ENCODE results near the gene SLC25A18.
"Not testable (repeated sequence)": the region's sequence is repeated elsewhere in the genome, so short reads cannot be mapped to it uniquely, and the experiment has no call there.

The SLC25A18 gene, protein sequence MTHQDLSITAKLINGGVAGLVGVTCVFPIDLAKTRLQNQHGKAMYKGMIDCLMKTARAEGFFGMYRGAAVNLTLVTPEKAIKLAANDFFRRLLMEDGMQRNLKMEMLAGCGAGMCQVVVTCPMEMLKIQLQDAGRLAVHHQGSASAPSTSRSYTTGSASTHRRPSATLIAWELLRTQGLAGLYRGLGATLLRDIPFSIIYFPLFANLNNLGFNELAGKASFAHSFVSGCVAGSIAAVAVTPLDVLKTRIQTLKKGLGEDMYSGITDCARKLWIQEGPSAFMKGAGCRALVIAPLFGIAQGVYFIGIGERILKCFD

DNA sequence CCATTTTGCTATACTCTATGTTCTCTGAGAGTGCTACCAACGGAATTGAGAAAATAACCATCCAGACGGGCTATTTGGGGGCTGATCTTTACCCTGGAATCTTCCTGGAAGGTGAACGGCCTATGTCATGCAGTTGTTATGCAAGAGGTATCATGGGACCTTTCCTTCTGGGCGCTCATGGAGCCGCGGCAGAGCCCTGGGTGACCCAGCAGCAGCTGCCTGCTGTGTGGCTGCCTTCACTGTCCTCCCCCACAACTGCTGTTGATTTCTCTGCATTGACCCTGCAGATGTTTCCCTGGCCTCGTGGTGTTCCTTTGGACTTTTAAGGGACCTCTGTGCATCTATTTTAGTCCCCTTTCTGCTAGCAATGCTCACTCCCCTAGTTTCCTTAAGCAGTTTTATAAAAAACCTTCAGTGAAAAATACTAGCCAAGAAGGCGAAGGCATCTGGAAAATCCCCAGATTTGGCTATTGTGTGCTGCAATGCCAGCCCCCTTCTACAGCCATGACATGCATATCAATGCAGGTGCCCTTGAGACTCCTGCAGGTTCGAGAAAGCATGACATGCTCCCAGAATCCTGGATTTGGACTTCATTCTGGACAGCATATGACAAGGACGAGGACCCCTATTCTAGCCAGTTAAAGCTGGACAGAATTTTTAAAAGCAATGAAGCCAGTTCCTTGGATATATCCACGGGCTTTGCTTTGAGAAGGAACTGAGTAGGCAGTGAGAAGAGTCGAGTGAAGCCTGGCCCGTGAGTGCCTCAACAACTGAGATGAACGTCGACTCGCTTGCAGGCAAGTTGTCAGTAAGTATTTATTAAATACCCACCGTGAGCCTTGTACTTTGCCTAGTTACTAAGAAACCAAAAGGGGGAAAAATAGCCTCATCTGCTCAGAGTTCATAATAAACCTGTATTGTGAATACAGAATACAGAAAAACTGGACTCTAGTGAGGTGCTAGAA, at the start of gene SLC25A18:
Gene SLC25A18, plus strand, starts transcription at position 593 of the 965 bp plus-strand sequence. CDS start 16,447 bp downstream, outside the sequence.
- no peak for DNase-seq

DNA sequence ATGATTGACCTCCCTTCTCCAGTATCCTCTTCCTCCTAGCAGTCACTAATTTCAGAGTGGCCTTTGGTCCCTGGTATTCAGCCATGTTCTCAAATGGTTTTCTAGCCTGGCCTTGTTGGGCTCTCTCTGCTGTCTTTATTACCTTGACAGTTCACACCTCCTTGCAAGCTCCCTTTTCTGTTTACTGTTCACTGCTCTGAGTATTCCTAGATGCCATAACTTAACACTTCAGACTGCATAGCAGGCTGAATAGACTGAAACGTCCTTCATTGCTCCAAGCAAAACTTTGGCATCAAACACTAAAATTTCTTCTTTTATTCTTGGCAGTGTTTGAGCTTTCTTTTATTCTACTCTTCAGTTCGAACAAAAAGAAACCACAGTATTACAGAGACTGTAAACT, 49.7 kb upstream of the SLC25A18 start:
- DNase-seq, result no peak

DNA sequence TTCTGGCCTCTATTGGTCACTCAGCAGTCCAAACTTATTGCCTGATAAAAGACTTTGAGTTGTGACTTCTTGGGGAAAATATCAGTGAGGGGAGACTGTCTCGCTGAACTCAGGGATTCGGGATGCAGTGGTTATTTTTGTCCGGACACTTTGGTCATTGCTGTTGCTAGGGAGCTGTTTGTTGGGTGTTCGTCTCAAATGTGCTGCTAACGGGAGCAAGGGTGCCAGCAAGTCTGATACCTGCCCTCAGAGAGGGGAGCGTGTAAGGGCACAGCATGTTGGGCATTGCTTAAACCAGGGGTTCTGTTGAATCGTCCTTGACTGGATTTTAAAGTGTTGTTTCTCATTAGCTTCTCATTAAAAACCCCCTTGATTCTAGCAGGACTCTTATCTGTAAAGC, 49.2 kb upstream of the SLC25A18 start:
- DNase-seq, result no peak

DNA sequence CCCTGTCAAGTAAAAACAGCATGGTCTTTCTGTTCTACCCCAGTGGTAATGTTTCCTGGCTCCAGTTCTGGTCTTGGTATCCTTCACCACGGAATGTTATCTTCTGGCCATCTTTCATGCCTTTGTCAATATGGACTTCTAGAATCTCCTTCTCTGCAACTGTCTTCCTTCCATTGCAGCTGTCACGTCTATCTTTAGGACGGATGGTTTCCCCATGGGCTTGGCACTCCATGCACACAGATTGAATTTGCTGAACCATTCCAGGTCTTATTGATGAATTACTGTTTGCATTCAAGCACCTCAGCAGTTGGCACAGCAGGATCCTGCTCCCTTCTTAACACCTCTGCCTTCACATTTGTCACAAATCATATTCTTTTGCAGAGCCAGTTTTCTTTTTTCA, 44.9 kb upstream of the SLC25A18 start:
- DNase-seq, result no peak

DNA sequence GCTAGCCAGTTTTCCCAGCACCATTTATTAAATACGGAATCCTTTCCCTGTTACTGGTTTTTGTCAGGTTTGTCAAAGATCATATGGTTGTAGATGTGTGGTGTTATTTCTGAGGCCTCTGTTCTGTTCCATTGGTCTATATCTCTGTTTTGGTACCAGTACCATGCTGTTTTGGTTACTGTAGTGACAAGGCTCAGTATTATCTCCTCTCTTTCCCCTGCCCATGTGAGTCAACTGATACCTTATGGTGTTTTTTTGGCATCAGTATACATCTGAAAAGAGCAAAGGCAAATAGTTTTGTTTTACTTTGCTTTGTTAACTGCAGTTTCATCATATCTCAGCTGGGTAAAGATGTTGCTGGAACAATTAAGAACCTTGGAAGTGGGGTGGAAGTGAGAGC, 41.3 kb upstream of the SLC25A18 start:
- DNase-seq, result not testable (repeated sequence)

DNA sequence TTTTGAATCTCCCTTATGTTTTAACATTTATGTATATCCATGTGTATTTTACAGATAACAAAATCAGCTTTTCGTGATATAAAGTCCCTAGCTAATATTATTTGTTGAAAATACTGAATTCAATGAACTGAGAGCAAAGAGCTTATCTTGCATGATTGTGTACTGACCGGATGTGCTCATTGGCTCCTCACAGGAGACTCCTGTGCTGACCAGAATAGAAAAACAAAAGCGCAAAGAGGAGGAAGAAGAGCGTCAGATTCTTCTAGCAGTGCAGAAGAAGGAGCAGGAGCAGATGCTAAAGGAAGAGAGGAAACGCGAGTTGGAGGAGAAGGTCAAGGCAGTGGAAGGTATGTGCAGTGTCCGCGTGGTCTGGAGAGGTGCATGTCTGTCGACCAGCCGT, 39.4 kb upstream of the SLC25A18 start:
- no peak for DNase-seq

DNA sequence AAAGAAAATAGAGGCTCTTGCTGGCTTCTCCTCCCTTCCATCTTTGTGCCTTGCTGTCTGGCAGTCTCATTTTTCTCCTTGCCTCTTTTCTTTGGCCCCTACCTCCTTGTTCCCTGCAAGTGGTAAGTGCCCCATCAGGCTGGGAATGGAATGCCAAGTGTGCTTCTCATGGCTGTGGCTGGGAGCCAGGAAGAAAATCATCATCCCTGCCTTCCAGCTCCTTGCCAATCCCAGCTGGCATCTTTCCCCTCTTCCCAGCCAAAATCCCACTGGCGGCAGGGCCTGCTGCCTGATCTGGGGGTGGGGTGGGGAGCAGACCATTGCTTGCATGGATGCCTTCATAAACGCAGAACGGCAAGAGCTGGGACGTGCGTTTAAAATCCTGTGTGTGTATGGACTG, 27.0 kb upstream of the SLC25A18 start:
- no peak for DNase-seq

DNA sequence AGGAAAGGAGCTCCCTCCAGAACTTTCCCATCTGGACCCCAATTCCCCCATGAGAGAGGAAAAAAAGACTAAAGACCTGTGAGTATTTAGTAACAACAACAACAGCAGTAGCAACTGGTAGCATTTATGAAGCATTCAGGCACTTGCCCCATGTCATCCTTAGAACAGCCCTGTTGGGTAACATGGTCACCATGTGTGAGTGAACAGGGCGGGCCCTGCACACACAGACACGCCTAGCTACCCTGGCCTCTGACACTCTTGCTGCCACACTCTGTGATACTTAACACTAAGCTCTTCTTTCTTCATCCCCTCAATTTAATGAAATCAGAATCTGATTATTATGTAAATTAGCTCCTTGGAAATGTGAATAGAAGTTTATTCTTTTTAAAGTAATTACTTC, 26.1 kb upstream of the SLC25A18 start:
- no peak for DNase-seq

DNA sequence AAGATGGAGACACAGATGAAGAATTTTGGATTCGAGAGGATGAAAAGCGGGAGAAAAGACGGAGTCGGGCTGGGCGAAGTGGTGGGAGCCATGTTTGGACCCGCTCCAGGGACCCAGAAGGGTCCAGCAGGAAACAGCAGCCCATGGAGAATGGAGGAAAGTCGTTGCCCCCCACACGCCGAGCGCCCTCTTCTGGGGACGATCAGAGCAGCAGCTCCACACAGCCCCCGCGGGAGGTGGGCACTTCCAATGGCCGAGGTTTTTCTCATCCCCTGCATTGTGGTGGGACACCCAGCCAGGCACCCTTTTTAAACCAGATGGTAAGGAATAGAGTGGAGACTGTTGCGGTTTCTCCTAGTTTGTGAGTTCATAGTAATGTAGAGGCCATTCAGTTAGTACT, 22.8 kb upstream of the SLC25A18 start:
- no peak for DNase-seq

DNA sequence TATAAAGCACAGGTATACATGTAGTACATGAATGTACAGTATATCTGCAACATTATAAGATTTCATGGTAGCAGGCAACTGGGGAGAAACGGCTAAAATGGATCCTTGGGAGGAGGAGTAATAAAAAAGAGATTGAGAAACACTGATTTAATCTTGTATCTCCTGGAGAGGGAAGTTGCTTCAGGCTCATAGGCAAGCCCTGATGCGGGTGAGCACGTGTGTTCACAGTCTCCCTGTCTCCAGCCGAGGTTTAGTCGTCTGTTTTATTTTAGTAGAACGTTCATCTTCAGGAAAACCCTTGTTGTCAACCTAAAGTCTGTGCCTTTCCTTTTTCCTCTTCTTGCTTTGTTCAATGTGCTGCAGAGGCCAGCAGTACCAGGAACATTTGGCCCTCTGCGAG, 21.8 kb upstream of the SLC25A18 start:
- DNase-seq, result no peak

DNA sequence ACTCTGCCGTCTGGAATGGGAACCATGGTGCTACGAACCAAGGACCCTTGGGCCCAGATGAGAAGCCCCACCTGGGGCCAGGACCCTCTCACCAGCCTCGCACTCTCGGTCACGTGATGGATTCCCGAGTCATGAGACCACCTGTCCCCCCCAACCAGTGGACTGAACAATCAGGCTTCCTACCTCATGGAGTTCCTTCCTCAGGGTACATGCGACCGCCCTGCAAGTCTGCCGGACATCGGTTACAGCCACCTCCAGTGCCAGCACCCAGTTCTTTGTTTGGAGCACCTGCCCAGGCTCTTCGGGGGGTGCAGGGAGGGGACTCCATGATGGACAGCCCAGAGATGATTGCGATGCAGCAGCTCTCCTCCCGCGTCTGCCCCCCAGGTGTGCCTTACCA, 20.8 kb upstream of the SLC25A18 start:
- no peak for DNase-seq

DNA sequence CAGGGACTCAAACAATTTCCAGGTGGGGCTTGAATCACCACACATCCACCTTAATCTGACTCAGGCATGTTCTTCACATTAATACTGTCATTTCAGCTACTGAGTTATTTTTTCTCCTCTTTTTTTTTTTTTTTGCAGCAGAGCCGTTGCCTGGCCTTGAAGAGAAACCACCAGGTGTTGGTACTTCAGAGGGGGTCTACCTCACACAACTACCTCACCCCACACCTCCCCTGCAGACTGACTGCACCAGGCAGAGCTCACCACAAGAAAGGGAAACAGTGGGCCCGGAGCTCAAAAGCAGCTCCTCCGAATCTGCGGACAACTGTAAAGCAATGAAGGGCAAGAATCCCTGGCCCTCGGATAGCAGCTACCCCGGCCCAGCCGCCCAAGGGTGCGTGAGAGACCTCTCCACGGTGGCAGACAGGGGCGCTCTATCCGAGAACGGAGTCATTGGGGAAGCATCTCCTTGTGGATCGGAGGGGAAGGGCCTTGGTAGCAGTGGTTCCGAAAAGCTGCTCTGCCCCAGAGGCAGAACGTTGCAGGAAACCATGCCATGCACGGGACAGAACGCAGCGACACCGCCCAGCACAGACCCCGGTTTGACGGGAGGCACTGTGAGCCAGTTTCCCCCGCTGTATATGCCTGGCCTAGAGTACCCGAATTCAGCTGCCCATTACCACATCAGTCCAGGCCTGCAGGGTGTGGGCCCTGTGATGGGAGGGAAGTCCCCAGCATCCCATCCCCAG, 15.1 kb upstream of the SLC25A18 start:
- no peak for DNase-seq

DNA sequence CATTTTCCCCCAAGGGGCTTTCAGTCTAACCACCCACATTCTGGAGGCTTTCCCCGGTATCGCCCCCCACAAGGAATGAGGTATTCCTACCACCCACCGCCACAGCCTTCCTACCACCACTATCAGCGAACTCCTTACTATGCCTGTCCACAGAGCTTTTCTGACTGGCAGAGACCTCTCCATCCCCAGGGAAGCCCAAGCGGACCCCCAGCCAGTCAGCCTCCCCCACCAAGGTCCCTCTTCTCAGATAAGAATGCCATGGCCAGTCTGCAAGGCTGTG, 14.6 kb upstream of the SLC25A18 start:
- DNase-seq, result no peak

DNA sequence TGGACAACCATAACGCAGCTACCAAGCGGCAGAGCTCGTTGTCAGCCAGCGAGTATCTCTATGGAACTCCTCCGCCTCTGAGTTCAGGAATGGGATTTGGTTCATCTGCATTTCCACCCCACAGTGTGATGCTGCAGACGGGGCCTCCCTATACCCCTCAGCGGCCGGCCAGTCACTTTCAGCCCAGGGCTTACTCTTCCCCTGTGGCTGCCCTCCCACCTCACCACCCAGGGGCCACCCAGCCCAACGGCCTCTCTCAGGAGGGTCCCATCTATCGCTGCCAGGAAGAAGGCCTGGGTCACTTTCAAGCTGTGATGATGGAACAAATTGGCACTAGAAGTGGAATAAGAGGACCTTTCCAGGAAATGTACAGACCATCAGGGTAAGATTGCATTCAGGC, 14.1 kb upstream of the SLC25A18 start:
- no peak for DNase-seq

DNA sequence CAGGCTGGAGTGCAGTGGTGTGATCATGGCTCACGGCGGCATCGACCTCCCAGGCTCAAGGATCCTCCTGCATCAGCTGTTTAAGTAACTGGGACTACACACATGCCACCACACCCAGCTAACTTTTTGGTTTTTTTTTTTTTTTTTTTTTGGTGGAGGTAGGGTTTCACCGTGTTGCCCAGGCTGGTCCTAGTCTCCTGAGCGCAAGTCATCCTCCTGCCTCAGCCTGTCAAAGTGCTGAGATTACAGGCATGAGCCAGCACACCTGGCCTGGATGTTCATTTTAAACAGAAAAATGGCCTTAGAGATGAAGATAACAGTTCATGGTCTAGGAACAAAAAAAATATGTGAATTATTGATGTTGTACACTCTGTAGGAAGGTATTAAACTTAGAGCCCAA, 13.6 kb upstream of the SLC25A18 start:
- no peak for DNase-seq

DNA sequence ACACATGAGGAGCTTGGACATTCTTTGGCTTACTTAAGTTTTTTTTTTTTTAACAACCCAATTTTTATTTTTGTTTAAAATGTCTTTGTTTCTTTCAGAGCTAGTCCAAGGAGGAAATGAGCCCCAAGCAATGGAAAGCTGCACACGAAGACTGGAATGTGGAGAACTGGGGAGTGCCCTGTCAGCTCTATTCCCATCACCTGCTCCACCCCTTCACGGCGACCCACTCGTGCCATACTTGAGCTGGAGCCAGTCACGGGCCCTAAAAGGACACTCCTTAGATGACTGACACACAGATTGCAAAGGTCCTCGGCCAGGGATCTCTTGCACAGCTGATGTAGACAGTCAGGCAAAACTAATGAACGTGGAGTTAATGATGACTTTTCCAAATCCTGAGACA, 10.6 kb upstream of the SLC25A18 start:
- DNase-seq, result no peak

DNA sequence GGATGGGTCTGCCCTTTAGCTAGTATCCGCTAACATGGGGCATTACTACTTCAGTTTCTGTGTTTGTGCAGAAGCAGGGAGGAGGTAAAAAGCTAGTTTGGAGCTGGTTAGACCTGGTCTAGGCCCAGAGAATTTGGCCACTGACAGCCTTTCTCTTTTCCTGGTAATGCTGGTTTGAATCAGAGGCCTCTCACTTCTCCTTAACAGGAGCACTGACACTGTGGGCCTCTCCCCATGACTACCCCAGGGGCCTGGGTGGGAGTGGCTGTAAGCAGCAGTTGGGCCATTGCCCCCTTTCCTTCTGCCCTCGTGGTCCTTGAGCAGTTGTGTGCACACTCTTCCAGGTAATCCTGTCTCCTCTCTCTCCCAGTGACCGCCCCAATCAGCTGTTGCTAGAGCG, 8.5 kb upstream of the SLC25A18 start:
- DNase-seq, result no peak

DNA sequence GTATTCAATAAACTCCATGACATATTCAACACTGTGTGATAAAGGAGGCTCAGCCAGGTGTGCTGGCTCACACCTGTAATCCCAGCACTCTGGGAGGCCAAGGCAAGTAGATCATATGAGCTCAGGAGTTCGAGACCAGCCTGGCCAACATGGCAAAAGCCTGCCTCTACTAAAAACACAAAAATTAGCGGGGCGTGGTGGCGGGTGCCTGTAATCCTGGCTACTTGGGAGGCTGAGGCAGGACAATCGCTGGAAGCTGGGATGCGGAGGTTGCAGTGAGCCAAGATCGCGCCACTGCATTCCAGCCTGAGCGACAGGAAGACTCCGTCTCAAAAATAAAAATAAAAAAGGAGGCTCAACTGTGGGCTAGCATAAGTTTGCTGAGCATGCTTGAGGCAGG, 4.1 kb upstream of the SLC25A18 start:
- no peak for DNase-seq

DNA sequence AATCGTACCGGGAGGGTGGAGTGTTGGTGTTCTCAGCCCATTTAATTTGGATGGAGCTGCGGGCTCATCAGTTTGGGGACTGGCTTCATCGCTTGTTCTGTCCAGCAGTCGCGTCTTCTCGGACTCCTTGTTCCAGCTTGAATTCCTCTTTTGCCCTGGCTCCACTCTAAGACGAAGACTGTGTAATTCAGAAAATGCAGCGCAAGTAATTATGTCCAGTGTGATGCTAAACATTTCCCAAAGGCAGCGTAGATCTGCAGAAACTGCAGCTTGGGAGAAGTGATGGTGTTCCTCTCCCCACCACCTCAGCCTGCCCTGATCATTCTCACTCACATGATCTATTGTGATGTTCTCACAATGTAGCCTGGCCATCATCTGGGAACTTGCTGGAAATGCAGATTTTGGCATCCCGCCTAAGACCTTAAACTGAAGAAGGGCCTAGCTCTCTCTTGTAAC, 666 bp downstream of the SLC25A18 start:
- no peak for DNase-seq

DNA sequence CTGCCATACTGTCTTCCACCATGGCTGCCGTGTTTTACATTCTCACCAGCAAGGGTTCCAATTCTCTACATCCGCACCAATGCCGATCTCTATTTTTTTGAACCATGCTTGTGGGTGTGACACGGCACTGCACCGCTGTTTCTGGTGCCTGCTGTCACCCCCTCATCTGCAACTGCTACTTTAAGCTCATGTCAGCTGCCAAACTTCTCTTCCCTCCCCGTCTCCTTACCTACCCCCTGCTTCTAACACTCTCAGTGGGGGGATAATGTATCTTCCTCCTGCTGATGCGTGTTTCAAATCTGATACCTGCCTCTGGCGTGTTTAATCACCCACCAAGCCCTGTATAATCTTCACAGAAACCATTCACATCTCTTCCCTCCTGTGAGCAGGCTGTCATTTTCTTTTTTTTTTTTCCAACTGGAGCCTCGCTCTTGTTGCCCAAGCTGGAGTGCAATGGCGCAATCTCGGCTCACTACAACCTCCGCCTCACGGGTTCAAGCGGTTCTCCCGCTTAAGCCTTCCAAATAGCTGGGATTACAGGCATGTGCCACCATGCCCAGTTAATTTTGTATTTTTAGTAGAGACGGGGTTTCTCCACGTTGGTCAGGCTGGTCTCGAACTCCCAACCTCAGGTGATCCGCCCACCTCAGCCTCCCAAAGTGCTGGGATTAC, 2.9 kb downstream of the SLC25A18 start:
- DNase-seq, result not testable (repeated sequence)

DNA sequence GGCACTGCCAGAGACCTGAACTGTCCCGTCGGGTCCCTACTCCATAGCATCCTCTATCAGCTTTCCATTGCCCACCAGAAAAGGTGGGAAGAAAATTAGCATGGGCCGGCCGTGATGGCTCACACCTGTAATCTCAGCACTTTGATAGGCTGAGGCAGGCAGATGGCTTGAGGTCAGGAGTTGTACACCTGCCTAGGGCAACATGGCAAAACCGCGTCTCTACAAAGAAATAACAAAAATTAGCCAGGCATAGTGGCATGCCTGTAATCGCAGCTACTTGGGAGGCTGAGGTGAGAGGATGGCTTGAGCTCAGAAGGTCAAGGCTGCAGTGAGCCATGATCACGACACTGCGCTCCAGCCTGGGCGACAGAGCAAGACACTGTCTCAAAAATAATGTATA, 3.5 kb downstream of the SLC25A18 start:
- DNase-seq, result no peak

DNA sequence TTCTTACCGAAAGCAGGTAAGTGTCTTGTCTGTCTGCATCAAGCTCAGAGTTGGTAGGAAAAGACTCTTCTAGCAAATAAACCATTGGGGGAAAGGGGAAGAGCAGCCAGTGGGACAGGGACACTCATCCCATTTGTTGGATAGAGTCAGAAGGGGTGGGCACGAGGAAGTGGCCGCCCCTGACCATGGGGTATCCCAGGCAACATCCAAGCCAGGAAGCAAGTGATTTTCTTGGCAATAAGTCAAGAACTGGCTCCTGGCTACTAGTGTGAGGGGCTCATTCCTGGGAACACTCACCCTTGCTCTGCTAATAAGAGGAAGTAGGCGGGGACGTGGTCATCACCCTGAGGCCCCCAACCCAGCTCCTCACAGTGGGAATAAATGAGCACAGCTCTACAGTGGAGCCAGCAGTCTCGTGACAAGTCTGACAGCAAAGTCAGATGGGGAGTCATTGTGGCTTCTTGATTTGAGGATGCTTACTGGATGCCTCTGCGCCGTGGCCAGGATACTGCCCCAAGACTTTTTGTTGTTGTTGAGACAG, 6.7 kb downstream of the SLC25A18 start:
- no peak for DNase-seq
